NCI-H510A treated with DMSO at 0.1 percent for 48 hours (cell line): ENCODE measurements around the gene ZP1.
A peak's percentile ranks its signal among the peaks of the same experiment; 100 is the strongest.

Source experiments
- DNase-seq: peaks from one replicate; lab custom pipeline; 2025; lab: John Stamatoyannopoulos, UW

ZP1 gene

GRCh38 chr11:60910281-60910687 lies 42.9 kb downstream of the ZP1 start:
- no peak for DNase-seq

- DNase-seq = no peak
These were observed 43.5 kb downstream of the ZP1 start for GRCh38 chr11:60910711-60911380.

- DNase-seq = no peak
These were observed 45.0 kb downstream of the ZP1 start for GRCh38 chr11:60912223-60912850.

GRCh38 chr11:60912851-60913528 lies 45.6 kb downstream of the ZP1 start:
- DNase-seq = no peak

GRCh38 chr11:60913793-60914632 lies 46.7 kb downstream of the ZP1 start, which contains the start of gene TMEM109:
TMEM109 (plus strand) TSS chr11:60914158; CDS start chr11:60919694, 5,536 bp downstream.
- DNase-seq = peak; percentile 91

- no peak for DNase-seq
These were observed 47.4 kb downstream of the ZP1 start for GRCh38 chr11:60914633-60915247.

GRCh38 chr11:60915248-60915914 lies 48.0 kb downstream of the ZP1 start:
- peak; percentile 22 for DNase-seq

- DNase-seq = no peak
These were observed 49.4 kb downstream of the ZP1 start for GRCh38 chr11:60916669-60917206.

- no peak for DNase-seq
These were observed 49.9 kb downstream of the ZP1 start for GRCh38 chr11:60917267-60917666.

- no peak for DNase-seq
These were observed 51.1 kb downstream of the ZP1 start for GRCh38 chr11:60918251-60918938.

GRCh38 chr11:60918939-60919265 lies 51.6 kb downstream of the ZP1 start:
- no peak for DNase-seq

GRCh38 chr11:60919320-60919719 lies 52.0 kb downstream of the ZP1 start:
- no peak for DNase-seq

GRCh38 chr11:60919956-60920355 lies 52.6 kb downstream of the ZP1 start:
- DNase-seq = no peak

- no peak for DNase-seq
These were observed 53.9 kb downstream of the ZP1 start for GRCh38 chr11:60921259-60921658.

GRCh38 chr11:60921777-60922335 lies 54.5 kb downstream of the ZP1 start:
- DNase-seq = no peak

GRCh38 chr11:60922906-60923305 lies 55.6 kb downstream of the ZP1 start:
- DNase-seq = no peak

- no peak for DNase-seq
These were observed 56.0 kb downstream of the ZP1 start for GRCh38 chr11:60923326-60923725.

GRCh38 chr11:60923800-60924109 lies 56.4 kb downstream of the ZP1 start:
- DNase-seq = no peak

GRCh38 chr11:60924110-60924905 lies 57.0 kb downstream of the ZP1 start, which contains the start of gene TMEM132A:
TMEM132A (plus strand) TSS chr11:60924460; CDS start chr11:60924634, 174 bp downstream.
- peak; percentile 60 for DNase-seq
